Smooth muscle cell (in vitro differentiated cells): Measurements from ENCODE around the gene RIMBP2. TPM values are rescaled to one million over a fixed set of nuclear protein-coding genes. Genes with fewer than 3 reads are reported as not detected.

Source experiments
- DNase-seq: peaks from one replicate; lab custom pipeline; 2025; ENCODE audit not compliant: unreplicated experiment; lab: John Stamatoyannopoulos, UW
- H2AFZ ChIP-seq: fragments of 200-600 bp; sonication (generic); 2 replicates; pipeline ENCODE4 v1.6.0; 2016; ENCODE audit warnings: antibody characterized with exemption, low read depth, mild to moderate bottlenecking
- H3F3A ChIP-seq: fragments of 200-600 bp; sonication (generic); 2 replicates; pipeline ENCODE4 v1.6.0; 2017; ENCODE audit warnings: antibody characterized with exemption, low read depth
- H3K27ac ChIP-seq: fragments of 200-600 bp; sonication (generic); 2 replicates; pipeline ENCODE4 v1.5.1; 2016; ENCODE audit warnings: low read depth, mild to moderate bottlenecking
- H3K27me3 ChIP-seq: fragments of 200-600 bp; sonication (generic); 2 replicates; pipeline ENCODE4 v1.6.1; 2016; ENCODE audit warnings: low read depth, mild to moderate bottlenecking
- H3K36me3 ChIP-seq: fragments of 200-600 bp; sonication (generic); 2 replicates; pipeline ENCODE4 v1.5.1; 2016; ENCODE audit warnings: low read depth
- H3K4me1 ChIP-seq: fragments of 200-600 bp; sonication (generic); 2 replicates; pipeline ENCODE4 v1.5.1; 2016; ENCODE audit warnings: low read depth
- H3K4me2 ChIP-seq: fragments of 200-600 bp; sonication (generic); 2 replicates; pipeline ENCODE4 v1.6.0; 2016; ENCODE audit warnings: mild to moderate bottlenecking
- H3K4me3 ChIP-seq: fragments of 200-600 bp; sonication (generic); 2 replicates; pipeline ENCODE4 v1.5.1; 2016; ENCODE audit warnings: mild to moderate bottlenecking
- H3K79me2 ChIP-seq: fragments of 200-600 bp; sonication (generic); 2 replicates; pipeline ENCODE4 v1.6.0; 2016; ENCODE audit warnings: low read depth, mild to moderate bottlenecking
- H3K9ac ChIP-seq: fragments of 200-600 bp; sonication (generic); 2 replicates; pipeline ENCODE4 v1.6.0; 2016; ENCODE audit warnings: low read depth
- H3K9me3 ChIP-seq: fragments of 200-600 bp; sonication (generic); replicated peaks from 2 replicates; pipeline ENCODE4 v1.5.1; 2016; ENCODE audit warnings: low read depth
- H4K20me1 ChIP-seq: fragments of 200-600 bp; sonication (generic); 2 replicates; pipeline ENCODE4 v1.6.0; 2016; ENCODE audit warnings: low read depth
- CTCF ChIP-seq: fragments of 200-600 bp; sonication (generic); IDR thresholded peaks from 2 replicates; pipeline ENCODE4 v1.5.1; 2017; ENCODE audit warnings: borderline replicate concordance, mild to moderate bottlenecking, antibody characterized with exemption; ENCODE audit not compliant: insufficient read depth, poor library complexity, severe bottlenecking
- WGBS: methylation state at CpG from one replicate; pipeline ENCODE4 v1.1.7; 2016; ENCODE audit warnings: low lambda C conversion rate; 5-methylcytosine and 5-hydroxymethylcytosine counted together
- polyA plus RNA-seq: library from polyadenylated mRNA; unstranded; fragments of >200 nt; fragmentation: Nextera tagmentation; extraction: Ambion mirVana; gene quantifications from 2 replicates; pipeline ENCODE4 v1.2.1, GENCODE V29; 2016
- total RNA-seq: library from RNA; depleted of rRNA; stranded (reverse); fragments of >200 nt; gene quantifications from 2 replicates; pipeline ENCODE4 v1.2.3, GENCODE V29; 2014

The RIMBP2 gene
- total and polyA plus RNA-seq, 2 experiments from 2014 or later, result 2.3 TPM; not detected in 1

DNA sequence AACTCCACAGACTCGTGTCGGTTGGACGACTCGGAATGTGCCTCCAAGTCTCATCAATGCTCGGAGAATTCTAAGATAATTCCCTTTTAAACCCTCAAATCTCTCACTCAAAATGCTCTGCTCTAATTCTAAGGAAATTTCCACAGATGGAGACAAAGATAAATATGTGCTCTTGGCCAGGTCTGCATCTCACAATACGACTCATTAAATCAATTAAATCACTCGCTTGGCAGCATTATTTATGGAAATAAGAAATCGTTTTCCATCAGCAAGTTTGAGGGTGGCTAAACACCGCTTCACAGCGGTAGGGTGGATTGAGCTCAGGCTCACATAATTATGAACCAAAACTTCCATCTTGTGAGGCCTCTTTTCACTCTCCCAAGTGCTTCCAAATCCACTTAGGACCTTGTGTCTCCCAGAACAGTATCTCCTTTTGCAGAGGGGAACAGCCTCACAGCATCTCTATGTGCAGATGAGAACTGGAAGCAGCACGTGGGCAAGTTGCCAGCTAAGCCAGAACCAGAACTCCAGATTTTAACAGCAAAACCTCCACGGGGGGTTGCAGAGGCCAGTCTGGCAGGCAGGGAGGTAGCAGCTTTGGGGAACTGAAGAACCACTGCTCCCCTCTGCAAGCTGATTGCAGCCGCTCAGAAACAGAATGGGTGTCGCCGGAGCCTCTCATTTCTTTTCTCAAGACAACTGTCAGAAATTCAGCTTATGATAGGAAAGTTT lies 43.8 kb downstream of the RIMBP2 start:
- no peaks in the 10 kb centered on the region for H3K36me3 ChIP-seq
- no peak overlapping the region for H3K4me3 ChIP-seq
- H4K20me1 ChIP-seq, result no peaks in the 10 kb centered on the region
- H3K4me2 ChIP-seq, result no peak overlapping the region
- TF ChIP-seq CTCF, result no peak
- no peaks in the 10 kb centered on the region for H3K9me3 ChIP-seq
- H3K9ac ChIP-seq, result no peak overlapping the region
- no peaks in the 10 kb centered on the region for H3K79me2 ChIP-seq
- H2AFZ ChIP-seq, result no peak overlapping the region
- WGBS, result 79% methylated on average over 15 of the region's 15 CpGs
- no peaks in the 10 kb centered on the region for H3F3A ChIP-seq
- no peak for DNase-seq
- no peaks in the 10 kb centered on the region for H3K27me3 ChIP-seq
- H3K27ac ChIP-seq, result no peak overlapping the region
- no peaks in the 10 kb centered on the region for H3K4me1 ChIP-seq

- Histone ChIP-seq H3K27ac (no peak overlapping the region), H3K4me2 (no peak overlapping the region), H3K4me3 (no peak overlapping the region), H3K9me3 (no peaks in the 10 kb centered on the region), H3K27me3 (no peaks in the 10 kb centered on the region), H3K36me3 (no peaks in the 10 kb centered on the region), H4K20me1 (no peaks in the 10 kb centered on the region), H3K4me1 (no peaks in the 10 kb centered on the region), H3F3A (no peaks in the 10 kb centered on the region), H3K9ac (no peak overlapping the region), H2AFZ (no peak overlapping the region), H3K79me2 (no peaks in the 10 kb centered on the region)
- WGBS, result 84% methylated on average over 5 of the region's 5 CpGs
- no peak for DNase-seq
- no peak for TF ChIP-seq CTCF
These were observed 44.5 kb downstream of the RIMBP2 start for GRCh38 chr12:130671556-130671955.

DNA sequence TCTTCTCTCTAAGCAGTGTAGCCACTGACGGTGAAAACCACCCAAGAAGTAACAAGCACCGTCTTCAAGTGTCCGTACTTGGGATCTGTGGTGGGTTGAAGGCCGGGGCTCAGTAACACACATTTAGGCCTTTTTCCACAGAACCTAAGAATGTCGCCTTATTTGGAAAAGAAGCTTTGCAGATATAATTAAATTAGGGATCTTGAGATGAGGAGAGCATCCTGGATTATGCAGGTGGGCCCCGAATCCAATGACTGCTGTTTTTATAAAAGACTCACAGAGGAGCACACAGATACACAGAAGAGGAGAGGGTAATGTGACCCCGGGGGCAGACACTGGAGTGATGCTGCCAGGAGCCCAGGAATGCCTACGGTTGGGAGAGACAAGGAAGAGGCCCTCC lies 46.3 kb downstream of the RIMBP2 start:
- no peaks in the 10 kb centered on the region for H3F3A ChIP-seq
- no peaks in the 10 kb centered on the region for H4K20me1 ChIP-seq
- H3K79me2 ChIP-seq, result no peaks in the 10 kb centered on the region
- H3K9ac ChIP-seq, result no peak overlapping the region
- no peaks in the 10 kb centered on the region for H3K4me1 ChIP-seq
- no peak overlapping the region for H2AFZ ChIP-seq
- H3K27ac ChIP-seq, result no peak overlapping the region
- no peaks in the 10 kb centered on the region for H3K27me3 ChIP-seq
- H3K4me2 ChIP-seq, result no peak overlapping the region
- no peak overlapping the region for H3K4me3 ChIP-seq
- H3K9me3 ChIP-seq, result no peaks in the 10 kb centered on the region
- no peak for TF ChIP-seq CTCF
- no peaks in the 10 kb centered on the region for H3K36me3 ChIP-seq
- 94% methylated on average over 8 of the region's 8 CpGs for WGBS
- DNase-seq, result no peak

DNA sequence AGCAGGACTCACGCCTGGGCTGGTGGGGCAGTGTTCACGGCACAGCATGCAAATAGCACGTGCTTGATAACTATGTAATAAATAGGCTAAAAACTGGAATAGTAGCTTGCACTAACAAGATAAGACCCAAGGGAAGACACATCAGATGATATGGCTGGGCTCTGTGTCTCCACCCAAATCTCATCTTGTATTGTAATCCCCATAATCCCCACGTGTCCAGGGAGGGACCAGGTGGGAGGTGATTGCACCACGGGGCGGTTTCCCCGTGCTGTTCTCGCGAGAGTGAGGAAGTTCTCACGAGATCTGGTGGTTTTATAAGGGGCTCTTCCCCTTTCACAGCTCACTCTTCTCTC lies 46.9 kb downstream of the RIMBP2 start:
- H3K79me2 ChIP-seq, result no peaks in the 10 kb centered on the region
- H4K20me1 ChIP-seq, result no peaks in the 10 kb centered on the region
- H3K9me3 ChIP-seq, result no peaks in the 10 kb centered on the region
- H3K9ac ChIP-seq, result no peak overlapping the region
- WGBS, result 85% methylated on average over 10 of the region's 10 CpGs
- no peak overlapping the region for H3K27ac ChIP-seq
- no peaks in the 10 kb centered on the region for H3F3A ChIP-seq
- H3K4me3 ChIP-seq, result no peak overlapping the region
- no peaks in the 10 kb centered on the region for H3K27me3 ChIP-seq
- H3K4me2 ChIP-seq, result no peak overlapping the region
- DNase-seq, result no peak
- no peak for TF ChIP-seq CTCF
- H2AFZ ChIP-seq, result no peak overlapping the region
- H3K36me3 ChIP-seq, result no peaks in the 10 kb centered on the region
- H3K4me1 ChIP-seq, result no peaks in the 10 kb centered on the region
